Measurements from ENCODE around the gene GEMIN8.

Gene GEMIN8

DNA sequence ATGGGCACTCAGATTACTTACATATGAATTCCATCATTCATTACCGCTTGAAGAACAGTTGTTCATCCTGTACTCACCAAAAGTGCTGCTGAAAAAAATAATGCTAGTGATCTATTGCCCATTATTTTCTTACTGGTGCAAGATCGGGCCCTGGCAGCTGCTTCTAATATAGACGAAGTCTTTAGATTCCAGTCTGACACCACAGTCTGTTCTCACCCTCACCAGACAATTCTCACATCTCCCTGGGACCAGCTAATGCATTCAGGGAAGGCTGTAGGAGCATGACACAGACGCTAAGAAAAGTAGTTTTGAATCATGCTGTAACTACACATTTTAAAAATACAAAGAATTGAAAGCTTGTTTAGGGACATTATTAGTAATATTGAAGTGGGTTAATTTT, 13.8 kb downstream of the GEMIN8 start:
- FAIRE-seq: no peak
- DNase-seq (ENCODE audit: low spot score): no peak

- DNase-seq (ENCODE audit: low spot score) (no peak), FAIRE-seq (no peak)
Measured at GRCh38 chrX:14015294-14015693, 14.4 kb downstream of the GEMIN8 start.

- FAIRE-seq: no peak
Measured at GRCh38 chrX:14014526-14014925, 15.2 kb downstream of the GEMIN8 start.

DNA sequence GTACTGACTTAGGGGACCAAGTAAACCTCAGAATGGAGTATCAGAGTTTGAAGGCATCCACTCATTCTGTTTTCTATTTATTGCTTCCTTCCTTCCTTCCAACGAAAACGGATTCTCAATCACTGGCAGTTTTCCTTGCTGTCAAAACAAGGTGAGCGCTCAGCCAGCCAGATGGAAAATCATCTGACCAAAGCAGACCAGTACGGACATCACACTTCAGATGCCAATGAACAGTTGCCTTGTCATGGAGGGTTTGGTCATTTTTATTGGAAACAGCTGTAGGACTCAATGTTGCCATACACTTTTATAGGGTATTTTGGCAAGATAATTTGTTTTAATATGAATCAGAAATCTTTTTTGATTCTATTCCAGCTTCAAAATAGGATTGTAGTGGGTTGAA, 16.6 kb downstream of the GEMIN8 start:
- no peak for DNase-seq (ENCODE audit: low spot score)
- FAIRE-seq: no peak

More at GRCh38 chrX:14014526-14014925, 15.2 kb downstream of the GEMIN8 start:
- DNase-seq (ENCODE audit: low spot score): no peak

DNA sequence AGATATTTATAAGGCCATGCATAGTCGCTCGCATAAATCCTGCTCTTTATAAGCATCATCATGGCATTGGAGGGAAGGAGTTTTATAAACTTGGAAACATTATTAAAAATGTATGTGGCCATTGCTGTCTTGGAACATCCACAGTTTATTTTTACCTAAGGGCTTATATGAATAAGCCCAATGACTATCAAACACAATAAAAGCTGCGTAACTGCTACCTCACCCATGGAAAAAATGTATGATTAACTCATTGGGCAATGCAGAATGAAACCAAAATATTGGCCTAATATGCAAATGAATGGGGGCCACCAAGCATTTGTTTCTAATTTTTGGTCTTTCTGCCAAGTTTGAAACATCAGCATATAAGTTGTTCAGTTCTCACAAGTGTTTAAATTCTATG, 19.1 kb downstream of the GEMIN8 start:
- FAIRE-seq: no peak
- DNase-seq (ENCODE audit: low spot score): no peak

GRCh38 chrX:14006540-14006939, 23.2 kb downstream of the GEMIN8 start:
- no peak for DNase-seq (ENCODE audit: low spot score)
- no peak for FAIRE-seq

- FAIRE-seq (no peak), DNase-seq (ENCODE audit: low spot score) (no peak)
Measured at GRCh38 chrX:14003876-14004425, 25.7 kb downstream of the GEMIN8 start.

DNA sequence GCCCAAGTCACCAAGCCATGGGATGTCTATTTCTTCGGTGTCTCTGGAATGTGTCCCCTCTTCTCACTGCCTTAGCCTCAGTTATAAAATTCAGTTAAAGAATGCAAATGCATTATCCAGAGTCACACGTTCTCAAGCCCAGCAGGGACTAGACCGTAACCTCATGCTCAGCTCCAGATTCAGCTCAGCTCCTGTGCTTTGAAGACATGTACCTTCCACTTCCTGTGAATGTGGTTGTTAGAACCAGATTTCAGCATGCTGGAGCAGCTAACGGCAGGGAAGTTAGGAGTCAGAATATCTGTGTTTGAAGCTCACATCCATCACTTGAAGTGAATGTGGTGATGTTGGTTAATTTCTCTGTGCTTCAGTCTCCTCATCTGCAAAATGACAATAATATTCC, 26.7 kb downstream of the GEMIN8 start:
- FAIRE-seq (no peak), DNase-seq (ENCODE audit: low spot score) (no peak)

DNA sequence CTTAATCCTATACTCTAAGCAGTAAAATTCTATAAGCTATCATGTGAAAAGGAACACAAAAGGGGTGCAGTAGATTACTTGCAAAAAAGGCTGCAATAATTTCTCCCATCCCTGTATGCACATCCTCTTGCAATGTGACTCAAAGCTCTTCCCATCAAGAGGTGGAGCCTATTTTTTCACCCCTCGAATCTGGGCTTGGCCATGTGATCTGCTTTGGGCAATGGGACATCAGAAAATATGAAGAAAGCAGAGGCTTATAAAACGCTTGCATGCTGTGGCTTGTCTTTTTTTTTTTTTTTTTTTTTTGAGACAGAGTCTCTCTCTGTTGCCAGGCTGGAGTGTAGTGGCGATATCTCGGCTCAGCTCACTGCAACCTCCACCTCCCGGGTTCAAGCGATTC, 33.0 kb downstream of the GEMIN8 start:
- DNase-seq (ENCODE audit: low spot score) (no peak), FAIRE-seq (no peak)

- DNase-seq (ENCODE audit: low spot score) (no peak), FAIRE-seq (no peak)
Measured at GRCh38 chrX:13994536-13995080, 35.1 kb downstream of the GEMIN8 start.

DNA sequence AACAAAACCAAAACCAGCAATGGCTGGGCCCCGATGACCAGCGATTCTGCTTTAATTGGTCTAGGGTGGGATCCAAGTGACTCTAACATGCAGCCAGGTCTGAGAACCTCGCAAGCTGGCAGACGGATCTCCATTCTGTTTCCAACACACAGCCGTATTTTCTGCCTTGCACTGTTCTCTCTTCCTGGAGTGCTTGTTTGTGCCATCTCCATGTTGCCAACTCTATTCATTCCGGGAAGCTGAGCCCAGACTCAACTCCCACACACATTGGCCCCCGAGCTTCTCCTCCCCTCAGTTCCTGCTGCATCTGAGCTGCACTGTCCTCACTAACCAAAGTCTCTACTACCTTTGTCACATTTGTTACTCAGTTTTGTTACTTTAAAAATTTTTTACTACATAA, 35.6 kb downstream of the GEMIN8 start:
- DNase-seq (ENCODE audit: low spot score) (no peak), FAIRE-seq (no peak)

DNA sequence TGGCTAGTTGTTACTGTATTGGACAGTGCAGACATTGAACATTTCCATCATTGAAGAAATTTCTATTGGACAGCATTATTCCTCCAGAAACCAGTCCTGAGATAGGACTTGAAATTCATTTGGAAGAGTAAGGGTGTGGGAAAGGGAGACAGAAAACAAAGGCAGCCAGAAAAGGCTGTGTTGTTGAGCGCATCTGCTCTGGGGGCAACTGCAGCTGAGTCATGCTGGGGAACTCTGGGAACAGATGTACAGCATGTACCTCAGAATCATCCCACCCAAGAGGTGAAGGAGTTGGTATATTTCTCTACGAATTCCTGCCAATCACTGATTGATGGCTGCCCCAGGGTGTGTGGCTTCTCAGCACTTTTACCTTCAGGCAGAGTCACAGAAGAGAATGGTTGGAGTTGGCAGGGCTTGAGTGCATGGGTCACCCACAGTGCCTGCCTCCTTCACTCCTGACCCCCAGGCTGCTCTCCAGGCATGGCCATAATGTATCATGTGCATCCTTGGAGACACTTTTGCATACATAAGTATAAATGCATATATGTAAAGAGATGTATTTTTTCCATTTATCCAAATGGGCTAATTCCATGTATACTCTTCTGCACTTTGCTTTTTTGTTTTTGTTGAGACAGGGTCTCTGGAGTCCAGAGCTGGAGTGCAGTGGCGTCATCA, 39.4 kb downstream of the GEMIN8 start:
- DNase-seq (ENCODE audit: low spot score): no peak
- no peak for FAIRE-seq

- DNase-seq (ENCODE audit: low spot score) (no peak), FAIRE-seq (no peak)
Measured at GRCh38 chrX:13985697-13986435, 43.8 kb downstream of the GEMIN8 start.

- no peak for FAIRE-seq
- no peak for DNase-seq (ENCODE audit: low spot score)
Measured at GRCh38 chrX:13983734-13984133, 46.0 kb downstream of the GEMIN8 start.

- no peak for FAIRE-seq
- no peak for DNase-seq (ENCODE audit: low spot score)
Measured at GRCh38 chrX:13968198-13968597, 61.5 kb downstream of the GEMIN8 start.

- no peak for FAIRE-seq
- no peak for DNase-seq (ENCODE audit: low spot score)
Measured at GRCh38 chrX:13967636-13968035, 62.1 kb downstream of the GEMIN8 start.

GRCh38 chrX:13966793-13967125, 62.9 kb downstream of the GEMIN8 start:
- FAIRE-seq: no peak

GRCh38 chrX:13966071-13966792, 63.5 kb downstream of the GEMIN8 start:
- DNase-seq (ENCODE audit: low spot score) (no peak), FAIRE-seq (no peak)

More at GRCh38 chrX:13966793-13967125, 62.9 kb downstream of the GEMIN8 start:
- DNase-seq (ENCODE audit: low spot score): no peak

GRCh38 chrX:13965531-13965930, 64.2 kb downstream of the GEMIN8 start:
- DNase-seq (ENCODE audit: low spot score) (no peak), FAIRE-seq (no peak)

GRCh38 chrX:13956998-13957397, 72.7 kb downstream of the GEMIN8 start:
- FAIRE-seq: no peak
- no peak for DNase-seq (ENCODE audit: low spot score)
